PFSK-1 (cell line): Measurements from ENCODE around the gene ST8SIA1.

Source experiments
- FOXP2 ChIP-seq: optimal IDR thresholded peaks from 2 replicates; pipeline ENCODE3; 2011; ENCODE audit warnings: borderline replicate concordance, control low read depth, inconsistent platforms; ENCODE audit not compliant: insufficient read depth; ENCODE audit errors: extremely low read length, extremely low read depth
- POLR2AphosphoS5 ChIP-seq: IDR thresholded peaks from 2 replicates; pipeline ENCODE4 v1.6.1; 2012; ENCODE audit warnings: low read depth, mild to moderate bottlenecking, control low read depth, low read length, moderate library complexity
- SIN3A ChIP-seq: IDR thresholded peaks from 2 replicates; pipeline ENCODE4 v1.6.1; 2012; ENCODE audit warnings: mild to moderate bottlenecking, low read length, moderate library complexity, borderline replicate concordance; ENCODE audit not compliant: insufficient read depth
- TAF1 ChIP-seq: IDR thresholded peaks from 2 replicates; pipeline ENCODE4 v1.6.1; 2012; ENCODE audit warnings: low read length, control low read depth, borderline replicate concordance; ENCODE audit not compliant: insufficient read depth
- TF ChIP-seq, protein P1 (sequence below), 2 experiments: IDR thresholded peaks; 2 replicates each; pipeline versions ENCODE4 v1.6.1 to v1.8.0; 2011 to 2012; ENCODE audit warnings: low read depth in 2 of 2, low read length in 2 of 2, control low read depth in 1 of 2, inconsistent platforms in 1 of 2, mild to moderate bottlenecking in 1 of 2, moderate library complexity in 1 of 2; ENCODE audit not compliant: insufficient read depth in 1 of 2

Gene ST8SIA1

GRCh38 chr12:22350886-22351285 is 16.4 kb upstream of the ST8SIA1 start:
- TF ChIP-seq FOXP2 = no peak
- no peak for TF ChIP-seq SIN3A
- TF ChIP-seq TAF1 = no peak

GRCh38 chr12:22348208-22348607 is 13.7 kb upstream of the ST8SIA1 start:
- no peak for TF ChIP-seq SIN3A

DNA sequence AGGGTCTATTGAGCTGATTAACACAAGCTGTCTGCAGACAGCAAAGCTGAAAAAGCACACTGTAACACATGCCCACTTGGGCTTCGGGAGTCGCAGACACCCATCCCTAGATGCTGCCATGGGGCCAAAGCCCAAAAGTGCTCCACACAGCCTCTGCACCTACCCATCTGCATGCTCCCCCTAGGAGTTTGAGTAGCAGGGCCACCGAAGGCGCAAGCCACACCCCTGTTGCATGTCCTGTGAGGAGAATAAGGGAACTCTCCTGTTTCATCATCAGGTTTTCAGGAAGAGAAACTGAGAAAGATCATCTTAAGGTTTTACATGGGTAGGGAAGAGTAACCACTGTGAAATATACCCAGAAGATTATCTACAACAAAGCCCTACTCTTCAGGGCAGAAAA is 5.6 kb upstream of the ST8SIA1 start:
- TF ChIP-seq TAF1 (no peak), POLR2AphosphoS5 (no peak), SIN3A (no peak)

DNA sequence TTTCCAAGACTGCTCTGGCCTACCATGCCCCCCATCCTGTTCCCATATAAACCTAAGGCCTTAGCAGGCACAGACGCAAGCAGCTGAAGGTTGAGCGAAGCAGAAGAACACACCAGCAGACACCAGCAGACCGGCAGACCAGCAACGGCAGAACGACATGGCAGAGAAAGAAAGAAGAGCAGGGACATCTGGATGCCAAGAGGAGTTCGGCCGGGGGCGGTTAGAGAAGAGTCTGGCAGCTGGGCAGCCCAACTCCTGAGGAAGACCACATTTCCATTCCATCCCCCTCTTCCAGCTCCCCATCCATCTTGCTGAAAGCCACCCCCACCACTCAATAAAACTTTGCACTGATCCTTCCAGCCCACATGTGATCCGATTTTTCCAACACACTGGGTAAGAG is 5.2 kb upstream of the ST8SIA1 start:
- TF ChIP-seq FOXP2 = no peak
- TF ChIP-seq TAF1 = no peak
- TF ChIP-seq, protein P1, sequence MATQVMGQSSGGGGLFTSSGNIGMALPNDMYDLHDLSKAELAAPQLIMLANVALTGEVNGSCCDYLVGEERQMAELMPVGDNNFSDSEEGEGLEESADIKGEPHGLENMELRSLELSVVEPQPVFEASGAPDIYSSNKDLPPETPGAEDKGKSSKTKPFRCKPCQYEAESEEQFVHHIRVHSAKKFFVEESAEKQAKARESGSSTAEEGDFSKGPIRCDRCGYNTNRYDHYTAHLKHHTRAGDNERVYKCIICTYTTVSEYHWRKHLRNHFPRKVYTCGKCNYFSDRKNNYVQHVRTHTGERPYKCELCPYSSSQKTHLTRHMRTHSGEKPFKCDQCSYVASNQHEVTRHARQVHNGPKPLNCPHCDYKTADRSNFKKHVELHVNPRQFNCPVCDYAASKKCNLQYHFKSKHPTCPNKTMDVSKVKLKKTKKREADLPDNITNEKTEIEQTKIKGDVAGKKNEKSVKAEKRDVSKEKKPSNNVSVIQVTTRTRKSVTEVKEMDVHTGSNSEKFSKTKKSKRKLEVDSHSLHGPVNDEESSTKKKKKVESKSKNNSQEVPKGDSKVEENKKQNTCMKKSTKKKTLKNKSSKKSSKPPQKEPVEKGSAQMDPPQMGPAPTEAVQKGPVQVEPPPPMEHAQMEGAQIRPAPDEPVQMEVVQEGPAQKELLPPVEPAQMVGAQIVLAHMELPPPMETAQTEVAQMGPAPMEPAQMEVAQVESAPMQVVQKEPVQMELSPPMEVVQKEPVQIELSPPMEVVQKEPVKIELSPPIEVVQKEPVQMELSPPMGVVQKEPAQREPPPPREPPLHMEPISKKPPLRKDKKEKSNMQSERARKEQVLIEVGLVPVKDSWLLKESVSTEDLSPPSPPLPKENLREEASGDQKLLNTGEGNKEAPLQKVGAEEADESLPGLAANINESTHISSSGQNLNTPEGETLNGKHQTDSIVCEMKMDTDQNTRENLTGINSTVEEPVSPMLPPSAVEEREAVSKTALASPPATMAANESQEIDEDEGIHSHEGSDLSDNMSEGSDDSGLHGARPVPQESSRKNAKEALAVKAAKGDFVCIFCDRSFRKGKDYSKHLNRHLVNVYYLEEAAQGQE (IDR thresholded peaks at IDR 0.05; ENCODE audit: insufficient read depth in 1 of 2, low read depth in 2 of 2, low read length in 2 of 2) = no peak
- TF ChIP-seq POLR2AphosphoS5 = no peak
- no peak for TF ChIP-seq SIN3A

DNA sequence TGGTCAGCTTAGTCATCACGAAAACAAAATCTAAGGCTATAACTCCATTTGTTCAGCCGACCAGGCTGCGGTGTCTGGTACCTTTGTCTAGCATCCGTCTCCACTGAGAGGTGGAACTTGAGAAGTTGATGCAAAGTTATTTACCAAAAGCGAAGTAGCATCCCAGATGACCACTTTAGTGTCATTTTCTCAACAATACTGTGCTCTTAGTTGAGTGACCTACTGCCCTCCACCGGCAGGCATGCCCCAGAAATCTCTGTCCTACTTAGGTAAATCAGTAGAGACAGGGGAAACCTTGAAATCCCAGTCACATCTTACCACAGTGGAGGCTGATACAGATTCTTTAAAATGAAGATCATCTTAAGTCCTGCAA is 1.3 kb upstream of the ST8SIA1 start:
- TF ChIP-seq, protein P1 (IDR thresholded peaks at IDR 0.05; ENCODE audit: insufficient read depth in 1 of 2, low read depth in 2 of 2, low read length in 2 of 2) = no peak
- no peak for TF ChIP-seq FOXP2
- no peak for TF ChIP-seq TAF1
- TF ChIP-seq SIN3A = no peak
- TF ChIP-seq POLR2AphosphoS5 = no peak

- no peak for TF ChIP-seq TAF1
- no peak for TF ChIP-seq SIN3A
- TF ChIP-seq, protein P1 (IDR thresholded peaks at IDR 0.05; ENCODE audit: insufficient read depth in 1 of 2, low read depth in 2 of 2, low read length in 2 of 2) = no peak
- no peak for TF ChIP-seq FOXP2
- TF ChIP-seq POLR2AphosphoS5 = no peak
Observed at GRCh38 chr12:22333713-22334409, 646 bp downstream of the ST8SIA1 start.

- TF ChIP-seq SIN3A (no peak), FOXP2 (no peak), TAF1 (no peak), POLR2AphosphoS5 (no peak)
- TF ChIP-seq, protein P1 (IDR thresholded peaks at IDR 0.05; ENCODE audit: insufficient read depth in 1 of 2, low read depth in 2 of 2, low read length in 2 of 2) = no peak
Observed at GRCh38 chr12:22333186-22333712, 1.3 kb downstream of the ST8SIA1 start.
